ENCODE data around the gene ZNF784. TPM values are rescaled to one million over a fixed set of nuclear protein-coding genes. Genes with fewer than 3 reads are reported as not detected.

Gene ZNF784
- total RNA-seq, 1 experiment from 2014 or later = 9.9 TPM

DNA sequence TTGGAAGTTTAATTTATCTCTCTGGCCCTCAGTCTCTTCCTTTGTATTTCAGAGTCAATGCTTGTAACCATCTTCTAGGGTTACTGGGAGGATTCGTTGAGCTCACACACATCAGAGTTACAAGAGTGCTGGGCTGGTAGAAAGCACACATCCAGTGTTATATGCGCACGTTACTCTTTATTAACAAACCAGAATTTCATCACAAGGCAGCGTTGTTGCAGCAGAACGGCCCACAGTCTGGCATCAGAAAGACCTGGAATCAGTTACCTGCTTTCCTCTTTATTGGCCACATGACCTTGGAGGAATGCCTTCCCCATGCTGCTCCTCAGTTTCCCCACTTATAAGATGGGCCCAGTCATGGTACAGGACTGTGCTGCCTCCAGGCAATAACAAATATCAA lies 15.0 kb downstream of the ZNF784 start:
- Mint-ChIP-seq H3K9me3 (no peaks in the 10 kb centered on the region), H3K36me3 (peaks cover 22% of the 10 kb centered on the region), H3K27ac (no peak overlapping the region), H3K4me3 (no peak overlapping the region), H3K4me1 (peaks cover 9% of the 10 kb centered on the region), H3K27me3 (ENCODE audit: low read depth) (no peaks in the 10 kb centered on the region; the same call in 1 of the 2 replicates)
- POLR2A ChIA-PET = no interaction called here
- CTCF ChIA-PET = no interaction called here
- ATAC-seq = no peak
- TF ChIP-seq ZNF416 (CRISPR knock-in tag; IDR thresholded peaks at IDR 0.05) (no peak), ZNF317 (CRISPR knock-in tag; IDR thresholded peaks at IDR 0.05; ENCODE audit: borderline replicate concordance, low read depth) (no peak), GABPB1 (CRISPR knock-in tag; IDR thresholded peaks at IDR 0.05) (no peak), PRRX2 (CRISPR knock-in tag; IDR thresholded peaks at IDR 0.05) (no peak), ZNF138 (CRISPR knock-in tag; conservative IDR thresholded peaks at IDR 0.05) (no peak), RORB (CRISPR knock-in tag; IDR thresholded peaks at IDR 0.05) (no peak)
- TF ChIP-seq, protein P1, sequence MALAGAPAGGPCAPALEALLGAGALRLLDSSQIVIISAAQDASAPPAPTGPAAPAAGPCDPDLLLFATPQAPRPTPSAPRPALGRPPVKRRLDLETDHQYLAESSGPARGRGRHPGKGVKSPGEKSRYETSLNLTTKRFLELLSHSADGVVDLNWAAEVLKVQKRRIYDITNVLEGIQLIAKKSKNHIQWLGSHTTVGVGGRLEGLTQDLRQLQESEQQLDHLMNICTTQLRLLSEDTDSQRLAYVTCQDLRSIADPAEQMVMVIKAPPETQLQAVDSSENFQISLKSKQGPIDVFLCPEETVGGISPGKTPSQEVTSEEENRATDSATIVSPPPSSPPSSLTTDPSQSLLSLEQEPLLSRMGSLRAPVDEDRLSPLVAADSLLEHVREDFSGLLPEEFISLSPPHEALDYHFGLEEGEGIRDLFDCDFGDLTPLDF (CRISPR knock-in tag; IDR thresholded peaks at IDR 0.05) = no peak
- TF ChIP-seq, protein P2, sequence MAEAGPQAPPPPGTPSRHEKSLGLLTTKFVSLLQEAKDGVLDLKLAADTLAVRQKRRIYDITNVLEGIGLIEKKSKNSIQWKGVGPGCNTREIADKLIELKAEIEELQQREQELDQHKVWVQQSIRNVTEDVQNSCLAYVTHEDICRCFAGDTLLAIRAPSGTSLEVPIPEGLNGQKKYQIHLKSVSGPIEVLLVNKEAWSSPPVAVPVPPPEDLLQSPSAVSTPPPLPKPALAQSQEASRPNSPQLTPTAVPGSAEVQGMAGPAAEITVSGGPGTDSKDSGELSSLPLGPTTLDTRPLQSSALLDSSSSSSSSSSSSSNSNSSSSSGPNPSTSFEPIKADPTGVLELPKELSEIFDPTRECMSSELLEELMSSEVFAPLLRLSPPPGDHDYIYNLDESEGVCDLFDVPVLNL (CRISPR knock-in tag; IDR thresholded peaks at IDR 0.05; ENCODE audit: borderline replicate concordance, low read depth) = no peak
- no peak for DNase-seq (ENCODE audit: low spot score)

DNA sequence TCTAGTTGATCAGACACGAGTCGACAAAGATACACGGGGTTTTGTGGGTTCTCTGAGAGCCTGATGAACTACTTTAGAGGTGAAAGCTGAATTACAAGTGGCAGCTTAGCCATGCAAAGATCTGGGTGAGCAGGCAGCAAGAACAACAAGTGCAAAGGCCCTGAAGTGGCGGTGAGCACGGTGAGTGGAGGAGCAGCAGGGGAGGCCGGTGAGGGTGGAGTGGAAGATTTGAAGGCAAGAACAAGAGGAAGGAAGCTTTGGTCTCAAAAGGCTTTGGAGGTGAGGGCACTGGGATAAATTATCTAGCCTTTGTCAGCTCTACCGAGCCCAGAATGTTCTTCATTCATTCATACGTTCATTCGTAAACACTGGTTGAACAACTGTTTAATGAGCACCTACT lies 17.5 kb downstream of the ZNF784 start:
- ChIA-PET POLR2A (interaction anchor here (1.0 to 1.9 kb wide), 6 partner anchors 14 to 110 kb away, joined by 3 to 10 read pairs (median 6); partner anchors contain the start of gene ZNF784), CTCF (interaction anchor here (0.6 to 4.4 kb wide), 34 partner anchors 8 to 450 kb away, joined by 3 to 55 read pairs (median 6); partner anchors contain the start of genes CCDC106, ISOC2, U2AF2 and ZNF579)
- peak overlapping the region; percentile 99 for H3K27ac Mint-ChIP-seq

More for the DNA sequence above, 17.5 kb downstream of the ZNF784 start:
- Mint-ChIP-seq H3K4me1 (peaks cover 17% of the 10 kb centered on the region), H3K4me3 (peak overlapping the region; percentile 98), H3K27me3 (ENCODE audit: low read depth) (no peaks in the 10 kb centered on the region), H3K36me3 (peaks cover 22% of the 10 kb centered on the region), H3K9me3 (no peaks in the 10 kb centered on the region)
- DNase-seq (ENCODE audit: low spot score) (no peak), ATAC-seq (no peak)
- TF ChIP-seq, protein P3, sequence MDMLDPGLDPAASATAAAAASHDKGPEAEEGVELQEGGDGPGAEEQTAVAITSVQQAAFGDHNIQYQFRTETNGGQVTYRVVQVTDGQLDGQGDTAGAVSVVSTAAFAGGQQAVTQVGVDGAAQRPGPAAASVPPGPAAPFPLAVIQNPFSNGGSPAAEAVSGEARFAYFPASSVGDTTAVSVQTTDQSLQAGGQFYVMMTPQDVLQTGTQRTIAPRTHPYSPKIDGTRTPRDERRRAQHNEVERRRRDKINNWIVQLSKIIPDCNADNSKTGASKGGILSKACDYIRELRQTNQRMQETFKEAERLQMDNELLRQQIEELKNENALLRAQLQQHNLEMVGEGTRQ (CRISPR knock-in tag; IDR thresholded peaks at IDR 0.05) = no peak
- TF ChIP-seq SOX15 (CRISPR knock-in tag; IDR thresholded peaks at IDR 0.05) (no peak), JAZF1 (CRISPR knock-in tag; IDR thresholded peaks at IDR 0.05) (no peak), OVOL2 (CRISPR knock-in tag; IDR thresholded peaks at IDR 0.05; ENCODE audit: borderline replicate concordance) (no peak), MXD4 (CRISPR knock-in tag; IDR thresholded peaks at IDR 0.05; ENCODE audit: borderline replicate concordance) (no peak), FOXK1 (CRISPR knock-in tag; IDR thresholded peaks at IDR 0.05) (no peak), ZNF317 (CRISPR knock-in tag; IDR thresholded peaks at IDR 0.05; ENCODE audit: borderline replicate concordance, low read depth) (no peak), JUN (CRISPR knock-in tag; IDR thresholded peaks at IDR 0.05) (no peak), HMGA2 (CRISPR knock-in tag; IDR thresholded peaks at IDR 0.05) (no peak), NR3C1 (CRISPR knock-in tag; conservative IDR thresholded peaks at IDR 0.05; ENCODE audit: low read depth) (no peak), NR1H2 (CRISPR knock-in tag; IDR thresholded peaks at IDR 0.05) (no peak), ETV6 (CRISPR knock-in tag; IDR thresholded peaks at IDR 0.05) (no peak), EMX1 (CRISPR knock-in tag; IDR thresholded peaks at IDR 0.05) (no peak)
- TF ChIP-seq, protein P4, sequence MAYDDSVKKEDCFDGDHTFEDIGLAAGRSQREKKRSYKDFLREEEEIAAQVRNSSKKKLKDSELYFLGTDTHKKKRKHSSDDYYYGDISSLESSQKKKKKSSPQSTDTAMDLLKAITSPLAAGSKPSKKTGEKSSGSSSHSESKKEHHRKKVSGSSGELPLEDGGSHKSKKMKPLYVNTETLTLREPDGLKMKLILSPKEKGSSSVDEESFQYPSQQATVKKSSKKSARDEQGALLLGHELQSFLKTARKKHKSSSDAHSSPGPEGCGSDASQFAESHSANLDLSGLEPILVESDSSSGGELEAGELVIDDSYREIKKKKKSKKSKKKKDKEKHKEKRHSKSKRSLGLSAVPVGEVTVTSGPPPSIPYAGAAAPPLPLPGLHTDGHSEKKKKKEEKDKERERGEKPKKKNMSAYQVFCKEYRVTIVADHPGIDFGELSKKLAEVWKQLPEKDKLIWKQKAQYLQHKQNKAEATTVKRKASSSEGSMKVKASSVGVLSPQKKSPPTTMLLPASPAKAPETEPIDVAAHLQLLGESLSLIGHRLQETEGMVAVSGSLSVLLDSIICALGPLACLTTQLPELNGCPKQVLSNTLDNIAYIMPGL (CRISPR knock-in tag; IDR thresholded peaks at IDR 0.05) = no peak
- TF ChIP-seq, protein P5, sequence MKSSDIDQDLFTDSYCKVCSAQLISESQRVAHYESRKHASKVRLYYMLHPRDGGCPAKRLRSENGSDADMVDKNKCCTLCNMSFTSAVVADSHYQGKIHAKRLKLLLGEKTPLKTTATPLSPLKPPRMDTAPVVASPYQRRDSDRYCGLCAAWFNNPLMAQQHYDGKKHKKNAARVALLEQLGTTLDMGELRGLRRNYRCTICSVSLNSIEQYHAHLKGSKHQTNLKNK (CRISPR knock-in tag; IDR thresholded peaks at IDR 0.05) = no peak
- TF ChIP-seq, protein P6, sequence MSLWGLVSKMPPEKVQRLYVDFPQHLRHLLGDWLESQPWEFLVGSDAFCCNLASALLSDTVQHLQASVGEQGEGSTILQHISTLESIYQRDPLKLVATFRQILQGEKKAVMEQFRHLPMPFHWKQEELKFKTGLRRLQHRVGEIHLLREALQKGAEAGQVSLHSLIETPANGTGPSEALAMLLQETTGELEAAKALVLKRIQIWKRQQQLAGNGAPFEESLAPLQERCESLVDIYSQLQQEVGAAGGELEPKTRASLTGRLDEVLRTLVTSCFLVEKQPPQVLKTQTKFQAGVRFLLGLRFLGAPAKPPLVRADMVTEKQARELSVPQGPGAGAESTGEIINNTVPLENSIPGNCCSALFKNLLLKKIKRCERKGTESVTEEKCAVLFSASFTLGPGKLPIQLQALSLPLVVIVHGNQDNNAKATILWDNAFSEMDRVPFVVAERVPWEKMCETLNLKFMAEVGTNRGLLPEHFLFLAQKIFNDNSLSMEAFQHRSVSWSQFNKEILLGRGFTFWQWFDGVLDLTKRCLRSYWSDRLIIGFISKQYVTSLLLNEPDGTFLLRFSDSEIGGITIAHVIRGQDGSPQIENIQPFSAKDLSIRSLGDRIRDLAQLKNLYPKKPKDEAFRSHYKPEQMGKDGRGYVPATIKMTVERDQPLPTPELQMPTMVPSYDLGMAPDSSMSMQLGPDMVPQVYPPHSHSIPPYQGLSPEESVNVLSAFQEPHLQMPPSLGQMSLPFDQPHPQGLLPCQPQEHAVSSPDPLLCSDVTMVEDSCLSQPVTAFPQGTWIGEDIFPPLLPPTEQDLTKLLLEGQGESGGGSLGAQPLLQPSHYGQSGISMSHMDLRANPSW (CRISPR knock-in tag; conservative IDR thresholded peaks at IDR 0.05; ENCODE audit: low read depth) = no peak
- TF ChIP-seq, protein P7, sequence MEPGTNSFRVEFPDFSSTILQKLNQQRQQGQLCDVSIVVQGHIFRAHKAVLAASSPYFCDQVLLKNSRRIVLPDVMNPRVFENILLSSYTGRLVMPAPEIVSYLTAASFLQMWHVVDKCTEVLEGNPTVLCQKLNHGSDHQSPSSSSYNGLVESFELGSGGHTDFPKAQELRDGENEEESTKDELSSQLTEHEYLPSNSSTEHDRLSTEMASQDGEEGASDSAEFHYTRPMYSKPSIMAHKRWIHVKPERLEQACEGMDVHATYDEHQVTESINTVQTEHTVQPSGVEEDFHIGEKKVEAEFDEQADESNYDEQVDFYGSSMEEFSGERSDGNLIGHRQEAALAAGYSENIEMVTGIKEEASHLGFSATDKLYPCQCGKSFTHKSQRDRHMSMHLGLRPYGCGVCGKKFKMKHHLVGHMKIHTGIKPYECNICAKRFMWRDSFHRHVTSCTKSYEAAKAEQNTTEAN (CRISPR knock-in tag; IDR thresholded peaks at IDR 0.05) = no peak
- TF ChIP-seq, protein P8, sequence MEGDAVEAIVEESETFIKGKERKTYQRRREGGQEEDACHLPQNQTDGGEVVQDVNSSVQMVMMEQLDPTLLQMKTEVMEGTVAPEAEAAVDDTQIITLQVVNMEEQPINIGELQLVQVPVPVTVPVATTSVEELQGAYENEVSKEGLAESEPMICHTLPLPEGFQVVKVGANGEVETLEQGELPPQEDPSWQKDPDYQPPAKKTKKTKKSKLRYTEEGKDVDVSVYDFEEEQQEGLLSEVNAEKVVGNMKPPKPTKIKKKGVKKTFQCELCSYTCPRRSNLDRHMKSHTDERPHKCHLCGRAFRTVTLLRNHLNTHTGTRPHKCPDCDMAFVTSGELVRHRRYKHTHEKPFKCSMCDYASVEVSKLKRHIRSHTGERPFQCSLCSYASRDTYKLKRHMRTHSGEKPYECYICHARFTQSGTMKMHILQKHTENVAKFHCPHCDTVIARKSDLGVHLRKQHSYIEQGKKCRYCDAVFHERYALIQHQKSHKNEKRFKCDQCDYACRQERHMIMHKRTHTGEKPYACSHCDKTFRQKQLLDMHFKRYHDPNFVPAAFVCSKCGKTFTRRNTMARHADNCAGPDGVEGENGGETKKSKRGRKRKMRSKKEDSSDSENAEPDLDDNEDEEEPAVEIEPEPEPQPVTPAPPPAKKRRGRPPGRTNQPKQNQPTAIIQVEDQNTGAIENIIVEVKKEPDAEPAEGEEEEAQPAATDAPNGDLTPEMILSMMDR (IDR thresholded peaks at IDR 0.05) = no peak
